HCEC 1CT (cell line): ENCODE results near the gene BRCC3.
"Not testable (repeated sequence)": the region's sequence is repeated elsewhere in the genome, so short reads cannot be mapped to it uniquely, and the experiment has no call there.

Experiments
- DNase-seq: peaks from one replicate; pipeline ENCODE4 v3.0.0-alpha.2; 2017

BRCC3 gene

DNA sequence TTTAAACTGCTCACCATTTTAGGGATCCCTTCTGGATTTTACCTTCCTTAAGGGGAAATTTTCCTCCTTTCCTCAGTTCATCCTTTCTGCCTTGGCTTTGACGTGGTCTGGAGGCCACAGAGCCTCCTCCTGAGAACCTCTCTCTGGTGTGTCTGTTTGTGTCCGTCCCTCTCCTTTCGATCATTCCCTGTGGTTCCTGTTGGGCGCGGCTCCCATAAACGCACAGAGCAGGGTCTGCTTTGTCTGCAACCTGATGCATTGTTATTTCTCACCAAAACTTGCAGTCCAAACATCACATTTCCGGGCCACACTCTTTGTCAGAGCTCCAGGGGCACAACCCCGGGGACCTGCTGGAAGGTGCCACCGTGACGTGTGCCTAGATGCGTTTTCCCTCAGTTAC, 76.9 kb downstream of the BRCC3 start:
- not testable (repeated sequence) for DNase-seq

DNA sequence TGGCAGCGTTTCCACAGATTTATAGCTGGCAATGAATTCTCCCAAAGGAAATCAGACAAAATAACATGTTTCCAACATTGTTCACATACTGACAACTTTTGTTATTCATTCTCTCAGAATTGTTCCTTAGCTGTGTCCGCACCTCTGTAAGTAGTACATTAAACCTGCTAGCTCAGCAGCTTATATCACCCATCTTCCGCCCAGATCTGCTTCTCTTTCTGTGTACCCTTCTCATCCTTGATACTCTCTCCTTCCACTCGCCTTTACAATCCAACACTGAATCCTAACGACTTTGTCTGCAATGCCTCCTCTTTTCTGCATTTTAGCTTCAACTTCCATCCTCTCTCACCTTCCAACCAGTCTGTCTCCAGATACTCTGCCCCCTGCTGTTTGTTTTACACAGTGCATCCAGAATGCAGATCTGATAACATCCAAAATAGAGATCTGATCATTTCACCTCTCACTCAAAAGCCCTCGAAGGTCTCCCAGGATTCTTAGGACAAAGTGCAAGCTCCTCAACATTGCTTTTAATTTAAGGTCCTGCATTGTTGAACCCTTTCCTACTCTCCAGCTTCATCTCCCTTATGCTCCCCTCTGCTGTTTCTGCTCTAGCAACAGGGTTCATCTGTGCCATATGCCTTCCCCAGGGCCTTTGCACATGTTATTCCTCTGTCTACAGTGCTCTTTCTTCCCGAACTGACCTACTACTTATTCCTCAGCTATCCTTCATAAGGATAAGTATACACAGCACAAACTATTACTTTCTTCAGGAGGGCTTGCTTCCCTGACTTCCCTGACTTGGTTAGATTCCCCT, 77.6 kb downstream of the BRCC3 start:
- no peak for DNase-seq

DNA sequence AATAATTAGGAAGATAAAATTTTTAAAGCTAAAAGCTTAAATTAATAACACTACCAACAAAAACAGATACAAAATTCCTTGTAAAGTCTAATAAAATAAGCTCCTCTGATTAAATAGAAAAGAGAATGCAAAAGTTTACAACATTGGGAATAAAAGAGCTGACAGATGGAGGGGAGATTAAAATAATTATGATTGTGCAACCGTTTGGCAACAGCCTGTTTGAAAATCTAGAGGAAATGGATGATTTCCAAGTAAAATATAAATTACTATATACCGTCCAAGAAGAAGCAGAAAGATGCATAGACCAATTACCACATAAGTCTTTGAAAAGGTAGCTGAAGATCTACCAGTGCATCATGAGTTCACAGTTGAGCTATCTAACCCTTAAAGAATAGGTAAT, 98.6 kb downstream of the BRCC3 start:
- no peak for DNase-seq
